Right lobe of liver (tissue), 4 donors: Measurements from ENCODE around the gene GBGT1.

Experiments
- CTCF ChIP-seq, 4 donors: fragments of 200-600 bp in 3 of 4; fragments of 450-650 bp in 1 of 4; IDR thresholded peaks; one replicate each; pipeline versions ENCODE4 v1.5.1 to v1.8.0; 2016 to 2022; ENCODE audit warnings: antibody characterized with exemption in 4 of 4, mild to moderate bottlenecking in 2 of 4
- POLR2A ChIP-seq: fragments of 450-650 bp; IDR thresholded peaks from one replicate; pipeline ENCODE4 v1.6.1; 2017; ENCODE audit warnings: antibody characterized with exemption, mild to moderate bottlenecking
- donor health status: DM: no; HTN: no; CAD: no.
- donor health status: DM: no; HTN: no; CAD: no.
- donor health status: DM: no; HTN: yes; CAD: no.

DNA sequence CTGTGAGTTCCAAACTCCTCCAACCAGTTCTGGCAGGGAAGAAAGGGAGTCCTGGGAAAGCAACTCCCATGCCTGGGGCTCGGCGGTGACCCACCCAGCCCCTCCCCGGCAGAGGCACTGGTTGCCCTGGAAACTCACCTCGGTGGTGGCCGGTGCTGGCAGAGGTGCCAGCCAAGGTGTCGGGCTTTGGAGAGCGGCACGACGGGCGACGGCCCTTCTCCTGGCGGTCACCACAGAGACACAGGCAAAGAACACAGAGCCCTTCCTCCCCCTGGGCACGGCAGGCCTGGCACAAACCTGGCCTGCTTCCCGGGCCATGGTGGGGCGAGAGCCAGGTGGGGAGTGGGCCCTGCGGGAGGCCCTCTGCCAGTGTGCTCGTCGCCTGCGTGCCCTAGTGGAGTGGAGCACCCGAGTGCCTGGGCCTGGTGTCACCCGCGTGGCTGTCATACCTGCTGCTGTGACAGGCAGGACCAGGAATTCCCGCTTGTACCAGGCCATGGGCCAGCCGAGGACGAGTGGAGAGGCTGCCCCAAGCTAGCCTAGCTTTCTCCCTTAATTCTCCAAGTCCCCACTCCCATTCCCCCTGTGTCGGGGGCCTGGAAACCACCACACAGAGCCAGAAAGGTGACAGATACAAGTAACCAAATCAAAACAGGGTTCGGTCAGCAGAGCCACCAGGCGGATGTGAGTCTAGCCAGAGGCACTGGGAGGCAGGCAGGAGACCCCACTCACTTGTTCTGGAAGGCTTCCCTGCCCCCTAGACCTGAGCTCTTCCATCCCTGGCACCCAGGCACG lies 34.5 kb downstream of the GBGT1 start:
- TF ChIP-seq POLR2A (no peak), CTCF (IDR thresholded peaks at IDR 0.05) (no peak)
